ENCODE measurements around the gene CCDC12. TPM values are rescaled to one million over a fixed set of nuclear protein-coding genes. Genes with fewer than 3 reads are reported as not detected.

CCDC12 gene
- total RNA-seq, 1 donor from 2014 or later = 69.1 TPM

DNA sequence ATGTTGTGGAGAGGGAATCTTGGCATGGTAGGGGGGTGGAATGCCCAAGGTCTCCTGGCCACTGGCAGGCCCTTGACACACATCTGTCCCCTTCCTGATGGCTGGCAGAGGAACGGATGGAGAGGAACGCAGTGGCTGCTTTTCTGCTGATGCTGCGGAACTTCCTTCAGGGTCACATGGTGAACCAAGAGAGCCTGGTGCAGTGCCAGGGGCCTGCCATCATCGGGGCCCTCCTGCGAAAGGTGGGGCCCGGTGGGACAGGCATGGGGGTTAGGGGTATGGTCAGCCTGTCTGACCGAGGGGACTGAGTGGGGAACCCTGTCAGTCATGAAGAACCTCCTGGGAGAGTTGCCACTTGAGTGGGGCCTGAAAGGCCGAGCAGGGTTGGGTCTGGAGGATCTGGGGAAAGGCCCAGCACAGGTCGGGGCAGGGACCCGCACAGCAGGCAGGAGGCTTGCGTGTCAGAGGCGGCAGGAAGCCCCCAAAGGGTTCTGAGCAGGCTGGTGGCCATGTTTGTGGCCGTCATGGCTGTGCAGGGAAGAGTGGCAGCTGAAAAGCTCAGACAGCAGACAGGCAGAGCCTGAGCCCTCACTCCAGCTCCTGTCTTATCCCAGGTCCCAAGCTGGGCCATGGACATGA lies 21.0 kb upstream of the CCDC12 start:
- Mint-ChIP-seq H3K9me3 (no peaks in the 10 kb centered on the region), H3K4me1 (ENCODE audit: low read depth) (peaks cover 7% of the 10 kb centered on the region), H3K27me3 (ENCODE audit: insufficient read depth) (no peaks in the 10 kb centered on the region), H3K27ac (no peak overlapping the region), H3K36me3 (ENCODE audit: low read depth) (peaks cover 21% of the 10 kb centered on the region), H3K4me3 (no peak overlapping the region)
- no peak for DNase-seq (ENCODE audit: low spot score)
- intact Hi-C loops (cut with micrococcal nuclease) = loop anchor here (1.0 to 2.0 kb wide), 3 partner anchors 73 to 292 kb away; no protein-coding TSS in a partner anchor

DNA sequence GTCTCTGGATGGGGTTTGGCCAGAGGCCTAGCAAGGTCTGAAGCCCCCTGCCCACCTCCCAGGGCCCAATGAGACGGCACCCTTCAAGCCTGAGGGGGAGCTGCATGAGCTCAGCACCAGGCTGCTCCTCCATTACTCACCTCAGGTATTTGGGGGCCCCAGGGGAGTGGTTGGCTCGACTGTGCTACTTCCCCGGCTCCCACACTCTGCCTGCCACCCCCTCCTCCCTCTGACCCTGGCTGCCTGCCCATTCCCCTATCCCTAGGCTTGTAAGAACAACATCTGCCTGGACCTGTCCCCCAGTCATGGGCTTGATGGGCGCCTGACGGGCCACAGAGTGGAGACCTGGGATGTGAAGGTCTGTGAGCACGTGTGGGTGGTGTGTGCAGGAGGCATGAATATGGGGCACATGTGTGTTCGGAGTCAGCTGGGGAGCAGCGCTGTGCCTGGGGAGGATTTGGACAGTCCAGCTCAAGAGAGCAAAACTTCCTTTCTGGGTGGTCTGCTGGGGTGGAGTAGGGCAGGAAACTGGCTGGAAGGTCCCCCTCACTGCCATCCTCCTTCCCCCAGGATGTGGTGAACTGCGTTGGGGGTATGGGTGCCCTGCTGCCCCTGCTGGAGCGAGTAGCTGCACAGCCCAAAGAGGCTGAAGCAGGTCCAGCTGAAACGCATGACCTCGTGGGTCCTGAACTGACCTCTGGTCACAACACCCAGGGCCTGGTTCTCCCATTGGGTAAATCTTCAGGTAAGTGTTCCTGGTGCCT lies 20.3 kb upstream of the CCDC12 start:
- Mint-ChIP-seq H3K4me1 (ENCODE audit: low read depth) (peaks cover 7% of the 10 kb centered on the region), H3K27me3 (ENCODE audit: insufficient read depth) (no peaks in the 10 kb centered on the region), H3K27ac (no peak overlapping the region), H3K4me3 (no peak overlapping the region), H3K9me3 (no peaks in the 10 kb centered on the region), H3K36me3 (ENCODE audit: low read depth) (peaks cover 18% of the 10 kb centered on the region)
- intact Hi-C loops (cut with micrococcal nuclease) = no loop called here
- no peak for DNase-seq (ENCODE audit: low spot score)

- no peaks in the 10 kb centered on the region for H3K27me3 Mint-ChIP-seq (ENCODE audit: insufficient read depth)
- no peak overlapping the region for H3K27ac Mint-ChIP-seq
Observed at GRCh38 chr3:46995901-46996562, 19.5 kb upstream of the CCDC12 start.

GRCh38 chr3:46994801-46995731 lies 18.5 kb upstream of the CCDC12 start:
- Mint-ChIP-seq H3K4me1 (ENCODE audit: low read depth) (peaks cover 20% of the 10 kb centered on the region), H3K36me3 (ENCODE audit: low read depth) (peaks cover 18% of the 10 kb centered on the region), H3K27me3 (ENCODE audit: insufficient read depth) (no peaks in the 10 kb centered on the region), H3K4me3 (no peak overlapping the region), H3K27ac (no peak overlapping the region), H3K9me3 (no peaks in the 10 kb centered on the region)
- no peak for DNase-seq (ENCODE audit: low spot score)
- intact Hi-C loops (cut with micrococcal nuclease) = no loop called here

More at GRCh38 chr3:46995901-46996562, 19.5 kb upstream of the CCDC12 start:
- Mint-ChIP-seq H3K9me3 (no peaks in the 10 kb centered on the region), H3K36me3 (ENCODE audit: low read depth) (peaks cover 18% of the 10 kb centered on the region), H3K4me3 (no peak overlapping the region), H3K4me1 (ENCODE audit: low read depth) (peaks cover 10% of the 10 kb centered on the region)
- DNase-seq (ENCODE audit: low spot score) = no peak
- intact Hi-C loops (cut with micrococcal nuclease) = no loop called here

GRCh38 chr3:46993986-46994385 lies 17.4 kb upstream of the CCDC12 start:
- peaks cover 24% of the 10 kb centered on the region for H3K36me3 Mint-ChIP-seq (ENCODE audit: low read depth)
- H3K9me3 Mint-ChIP-seq = no peaks in the 10 kb centered on the region
- H3K27ac Mint-ChIP-seq = no peak overlapping the region

DNA sequence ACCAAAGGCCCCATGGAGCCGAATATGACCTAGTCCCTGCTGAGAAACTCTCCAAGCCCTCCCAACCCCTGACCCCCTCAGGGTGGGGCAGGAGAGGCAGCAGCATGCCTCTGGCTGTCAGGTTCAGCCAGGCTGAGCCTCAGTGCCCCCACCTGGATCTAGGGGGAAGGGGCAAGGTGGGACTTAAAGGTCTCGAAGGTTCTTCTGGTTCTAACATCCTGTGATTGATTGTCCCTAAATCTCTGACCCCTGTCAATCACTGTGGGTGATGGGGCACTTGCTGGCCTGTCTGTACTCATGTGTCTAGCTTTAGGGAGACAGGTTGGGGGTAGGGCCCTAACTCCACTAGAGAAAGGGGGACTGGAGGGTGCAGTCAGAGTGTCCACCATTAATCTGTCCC lies 16.7 kb upstream of the CCDC12 start:
- no peak for DNase-seq (ENCODE audit: low spot score)
- H3K36me3 Mint-ChIP-seq (ENCODE audit: low read depth) = peaks cover 30% of the 10 kb centered on the region
- no peaks in the 10 kb centered on the region for H3K9me3 Mint-ChIP-seq
- no peaks in the 10 kb centered on the region for H3K27me3 Mint-ChIP-seq (ENCODE audit: insufficient read depth)
- H3K4me3 Mint-ChIP-seq = no peak overlapping the region
- H3K4me1 Mint-ChIP-seq (ENCODE audit: low read depth) = peaks cover 33% of the 10 kb centered on the region
- no peak overlapping the region for H3K27ac Mint-ChIP-seq
- intact Hi-C loops (cut with micrococcal nuclease) = no loop called here

More at GRCh38 chr3:46993986-46994385, 17.4 kb upstream of the CCDC12 start:
- intact Hi-C loops (cut with micrococcal nuclease) = no loop called here
- Mint-ChIP-seq H3K4me3 (no peak overlapping the region), H3K4me1 (ENCODE audit: low read depth) (peaks cover 30% of the 10 kb centered on the region), H3K27me3 (ENCODE audit: insufficient read depth) (no peaks in the 10 kb centered on the region)
- no peak for DNase-seq (ENCODE audit: low spot score)

- intact Hi-C loops (cut with micrococcal nuclease) = no loop called here
- Mint-ChIP-seq H3K4me1 (ENCODE audit: low read depth) (peaks cover 41% of the 10 kb centered on the region), H3K27ac (no peak overlapping the region), H3K27me3 (ENCODE audit: insufficient read depth) (no peaks in the 10 kb centered on the region), H3K36me3 (ENCODE audit: low read depth) (peaks cover 27% of the 10 kb centered on the region), H3K9me3 (no peaks in the 10 kb centered on the region), H3K4me3 (no peak overlapping the region)
- DNase-seq (ENCODE audit: low spot score) = no peak
Observed at GRCh38 chr3:46992231-46992630, 15.7 kb upstream of the CCDC12 start.

DNA sequence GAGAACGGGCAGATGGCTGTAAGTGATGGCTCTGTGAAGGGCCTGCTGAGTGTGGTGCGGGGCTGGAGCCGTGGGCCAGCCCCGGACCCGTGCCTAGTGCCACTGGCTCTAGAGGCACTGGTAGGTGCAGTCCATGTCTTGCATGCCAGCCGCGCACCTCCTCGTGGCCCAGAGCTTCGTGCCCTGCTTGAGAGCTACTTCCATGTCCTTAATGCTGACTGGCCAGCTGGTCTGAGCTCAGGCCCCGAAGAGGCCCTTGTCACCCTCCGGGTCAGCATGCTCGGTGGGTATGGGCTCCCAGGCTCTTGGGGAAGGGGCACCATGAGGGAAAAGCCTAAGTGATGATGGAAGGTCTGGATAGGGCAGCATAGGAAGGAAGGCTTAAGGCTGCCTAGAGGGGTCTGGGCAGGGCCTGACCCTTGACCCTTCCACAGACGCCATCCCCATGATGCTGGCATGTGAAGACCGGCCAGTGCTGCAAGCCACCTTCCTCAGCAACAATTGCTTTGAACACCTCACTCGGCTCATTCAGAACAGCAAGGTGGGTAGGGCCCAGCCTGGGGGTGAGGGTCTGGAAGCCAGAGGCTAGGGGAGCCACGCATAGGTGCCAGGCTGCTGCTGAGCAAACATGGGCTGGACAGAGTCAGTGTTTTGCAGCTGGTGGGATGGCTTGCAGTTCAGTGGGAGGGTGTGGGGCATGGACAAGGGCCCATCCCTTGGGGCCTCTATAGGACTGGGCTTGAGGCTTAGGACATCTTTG lies 15.0 kb upstream of the CCDC12 start:
- H3K4me3 Mint-ChIP-seq = no peak overlapping the region

GRCh38 chr3:46990573-46991374 lies 14.2 kb upstream of the CCDC12 start:
- Mint-ChIP-seq H3K9me3 (no peaks in the 10 kb centered on the region), H3K27ac (peak overlapping the region; percentile 59), H3K4me3 (no peak overlapping the region), H3K27me3 (ENCODE audit: insufficient read depth) (no peaks in the 10 kb centered on the region), H3K4me1 (ENCODE audit: low read depth) (peaks cover 56% of the 10 kb centered on the region), H3K36me3 (ENCODE audit: low read depth) (peaks cover 27% of the 10 kb centered on the region)
- intact Hi-C loops (cut with micrococcal nuclease) = no loop called here
- no peak for DNase-seq (ENCODE audit: low spot score)

More for the DNA sequence above, 15.0 kb upstream of the CCDC12 start:
- intact Hi-C loops (cut with micrococcal nuclease) = no loop called here
- H3K27ac Mint-ChIP-seq = no peak overlapping the region
- peaks cover 27% of the 10 kb centered on the region for H3K36me3 Mint-ChIP-seq (ENCODE audit: low read depth)
- no peaks in the 10 kb centered on the region for H3K27me3 Mint-ChIP-seq (ENCODE audit: insufficient read depth)
- DNase-seq (ENCODE audit: low spot score) = no peak
- peaks cover 47% of the 10 kb centered on the region for H3K4me1 Mint-ChIP-seq (ENCODE audit: low read depth)
- H3K9me3 Mint-ChIP-seq = no peaks in the 10 kb centered on the region

DNA sequence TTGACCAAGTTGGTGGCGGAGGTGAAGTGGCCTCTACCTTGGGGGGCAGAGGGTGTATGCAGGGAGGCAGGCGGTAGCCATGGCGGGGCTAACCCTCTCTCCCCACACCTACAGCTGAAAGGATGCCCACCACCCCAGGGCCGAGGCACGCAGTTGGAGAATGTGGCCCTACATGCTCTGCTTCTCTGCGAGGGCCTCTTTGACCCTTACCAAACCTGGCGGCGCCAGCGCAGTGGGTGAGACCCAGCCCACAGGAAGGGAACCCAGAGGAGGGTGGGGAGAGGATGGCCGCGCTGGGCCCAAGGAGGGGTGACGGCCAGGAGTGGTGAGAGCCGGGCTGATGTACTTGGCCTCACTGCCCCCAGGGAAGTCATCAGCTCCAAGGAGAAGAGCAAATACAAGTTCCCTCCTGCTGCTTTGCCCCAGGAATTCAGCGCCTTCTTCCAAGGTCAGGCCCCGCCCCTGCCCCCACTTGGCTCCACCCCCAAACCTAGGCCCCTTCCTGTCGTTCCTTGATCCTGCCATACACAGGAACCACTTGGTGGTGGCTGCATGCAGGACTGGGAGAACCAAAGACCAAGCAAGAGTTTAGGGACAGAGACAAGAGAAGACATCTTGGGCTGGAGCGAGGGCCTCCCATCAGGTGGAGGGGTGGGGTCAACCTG lies 12.7 kb upstream of the CCDC12 start:
- Mint-ChIP-seq H3K4me3 (peak overlapping the region; percentile 83), H3K36me3 (ENCODE audit: low read depth) (peaks cover 30% of the 10 kb centered on the region), H3K4me1 (ENCODE audit: low read depth) (peaks cover 70% of the 10 kb centered on the region), H3K27me3 (ENCODE audit: insufficient read depth) (no peaks in the 10 kb centered on the region), H3K9me3 (no peaks in the 10 kb centered on the region), H3K27ac (peak overlapping the region; percentile 94)
- DNase-seq (ENCODE audit: low spot score) = no peak
- intact Hi-C loops (cut with micrococcal nuclease) = no loop called here

DNA sequence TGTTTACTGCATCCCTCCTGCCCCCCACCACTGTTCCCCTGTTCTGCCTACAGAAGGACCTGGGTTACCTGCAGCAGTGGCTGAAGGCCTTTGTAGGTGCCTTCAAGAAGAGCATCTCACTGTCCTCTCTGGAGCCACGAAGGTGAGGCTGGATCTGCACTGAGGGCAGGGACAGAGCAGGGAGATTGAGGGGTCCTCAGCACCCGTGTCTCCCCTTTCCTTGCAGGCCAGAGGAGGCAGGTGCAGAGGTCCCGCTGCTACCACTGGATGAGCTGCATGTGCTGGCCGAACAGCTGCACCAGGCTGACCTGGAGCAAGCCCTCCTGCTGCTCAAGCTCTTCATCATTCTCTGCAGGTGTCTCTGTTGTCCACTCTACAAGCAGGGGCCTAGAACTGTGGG lies 12.1 kb upstream of the CCDC12 start:
- DNase-seq (ENCODE audit: low spot score) = no peak
- H3K4me3 Mint-ChIP-seq = peak overlapping the region; percentile 83
- H3K4me1 Mint-ChIP-seq (ENCODE audit: low read depth) = peaks cover 74% of the 10 kb centered on the region
- H3K27me3 Mint-ChIP-seq (ENCODE audit: insufficient read depth) = no peaks in the 10 kb centered on the region
- no peaks in the 10 kb centered on the region for H3K9me3 Mint-ChIP-seq
- intact Hi-C loops (cut with micrococcal nuclease) = no loop called here
- peak overlapping the region; percentile 94 for H3K27ac Mint-ChIP-seq
- H3K36me3 Mint-ChIP-seq (ENCODE audit: low read depth) = peaks cover 27% of the 10 kb centered on the region
